Activated T-helper 1 cell treated with anti-CD3 and anti-CD28 coated beads, Interleukin-2, amount 50 U/mL, for 16 hours (primary cell): ENCODE measurements around the gene DNAH10.

Experiments used
- DNase-seq, 2 donors: peaks; one replicate each; pipeline ENCODE4 v3.0.0-alpha.2; 2020; ENCODE audit warnings: low read depth in 1 of 2, low spot score in 1 of 2

DNAH10 gene

DNA sequence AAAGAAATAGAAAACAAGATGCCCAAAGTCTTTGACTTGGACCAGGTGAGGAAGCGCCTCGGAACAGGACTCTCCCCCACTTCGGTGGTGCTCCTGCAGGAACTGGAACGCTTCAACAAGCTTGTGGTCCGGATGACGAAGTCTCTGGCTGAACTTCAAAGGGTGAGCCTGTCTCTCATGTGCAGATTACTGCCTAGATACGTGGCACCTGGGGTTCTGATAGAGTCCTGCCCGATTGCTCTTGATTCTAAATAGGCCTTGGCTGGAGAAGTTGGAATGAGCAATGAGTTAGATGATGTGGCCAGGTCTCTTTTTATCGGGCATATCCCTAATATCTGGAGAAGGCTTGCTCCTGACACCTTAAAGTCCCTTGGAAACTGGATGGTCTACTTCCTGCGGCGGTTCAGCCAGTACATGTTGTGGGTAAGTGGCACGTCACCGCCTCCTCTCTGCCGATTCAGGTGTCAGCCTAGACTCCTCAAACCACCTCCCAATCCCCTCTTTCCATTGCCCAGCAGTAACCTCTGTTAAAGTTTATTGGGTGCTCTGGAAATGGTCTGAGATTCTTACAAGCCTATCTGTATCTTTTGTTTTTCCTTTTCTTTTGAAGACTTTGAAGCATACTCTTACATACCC is 169.7 kb downstream of the DNAH10 start:
- peak in 1 of 2 donors; percentile 22 for DNase-seq

DNA sequence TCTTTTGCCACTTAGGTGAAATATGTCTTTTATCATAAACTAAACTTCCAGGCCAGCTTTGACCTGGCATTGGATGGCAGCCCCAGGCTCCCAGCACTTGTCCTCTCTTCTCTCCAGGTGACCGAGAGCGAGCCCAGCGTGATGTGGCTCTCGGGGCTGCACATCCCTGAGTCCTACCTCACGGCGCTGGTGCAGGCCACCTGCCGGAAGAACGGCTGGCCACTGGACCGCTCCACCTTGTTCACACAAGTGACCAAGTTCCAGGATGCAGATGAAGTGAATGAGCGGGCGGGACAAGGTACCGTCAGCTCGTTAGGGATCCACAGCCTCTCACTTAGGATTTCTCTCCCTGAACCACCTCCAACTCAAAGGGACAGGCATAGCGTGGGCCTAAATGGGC is 171.1 kb downstream of the DNAH10 start:
- no peak for DNase-seq

GRCh38 chr12:123934016-123934620 is 172.0 kb downstream of the DNAH10 start:
- DNase-seq: no peak

- no peak for DNase-seq
Observed at GRCh38 chr12:123934829-123935228, 172.7 kb downstream of the DNAH10 start.

DNA sequence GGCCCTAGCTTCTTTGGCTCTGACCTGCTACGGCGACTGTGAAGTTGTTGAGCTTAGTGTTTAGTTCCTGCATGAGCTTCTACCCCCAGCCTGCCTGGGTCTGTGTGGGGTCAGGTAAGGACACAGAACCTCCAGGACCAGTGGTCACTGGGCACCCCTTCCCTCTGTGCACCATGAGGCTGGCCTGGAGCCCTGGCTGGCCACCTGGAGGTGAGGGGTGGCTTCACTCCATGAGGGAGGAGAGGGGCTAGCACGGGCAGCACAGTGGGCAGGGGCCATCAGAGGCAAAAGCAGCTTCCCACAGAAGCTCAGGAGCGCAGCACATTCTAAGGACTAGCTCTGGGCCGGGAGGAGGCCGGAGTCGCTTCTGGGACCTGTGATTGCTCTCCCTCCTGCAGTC is 173.9 kb downstream of the DNAH10 start:
- DNase-seq: no peak

GRCh38 chr12:123936471-123936870 is 174.4 kb downstream of the DNAH10 start:
- DNase-seq: no peak

GRCh38 chr12:123936956-123937706 is 175.0 kb downstream of the DNAH10 start:
- no peak for DNase-seq

GRCh38 chr12:123937707-123938591 is 175.8 kb downstream of the DNAH10 start:
- peak in 1 of 2 donors; percentile 21 for DNase-seq

DNA sequence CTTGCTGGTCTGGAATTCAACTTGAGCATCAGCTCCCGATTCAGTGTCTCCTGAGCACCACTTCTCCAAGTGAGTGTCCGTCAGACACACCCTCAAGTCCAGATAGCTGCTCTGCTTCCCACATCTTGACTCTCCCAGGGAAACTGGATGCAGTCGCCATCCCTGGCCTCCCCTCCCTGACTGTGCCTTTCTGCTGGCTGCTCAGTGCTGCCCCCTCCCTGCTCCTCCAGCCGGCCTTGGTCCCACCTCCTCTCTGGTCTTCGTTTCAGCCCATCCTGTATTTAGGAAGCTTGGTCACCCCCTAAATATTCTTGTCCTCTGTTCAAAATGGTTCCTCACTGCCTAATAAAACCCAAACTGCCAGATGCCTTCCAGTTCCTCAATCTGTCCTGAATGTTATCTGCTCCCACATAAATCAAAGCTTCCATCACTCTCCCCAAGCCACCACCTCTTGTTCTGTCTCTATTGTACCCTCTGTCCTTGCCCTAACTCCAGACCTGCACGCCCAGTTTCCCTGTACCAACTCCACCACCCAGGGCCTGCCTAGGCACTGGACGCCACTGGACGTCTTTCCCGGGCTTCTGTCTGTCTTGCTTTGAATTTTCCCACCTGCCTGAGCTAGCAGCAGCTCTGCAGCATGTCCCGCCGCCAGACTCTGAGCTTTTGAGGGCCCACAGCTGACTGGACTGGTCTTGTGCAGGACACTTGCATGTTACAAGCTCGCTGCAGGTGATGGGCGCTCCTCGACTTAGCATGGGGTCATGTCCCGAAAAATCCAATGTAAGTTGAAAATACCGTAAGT is 176.8 kb downstream of the DNAH10 start:
- DNase-seq: no peak

- DNase-seq: no peak
Observed at GRCh38 chr12:123939716-123940626, 177.9 kb downstream of the DNAH10 start.

GRCh38 chr12:123940627-123940966 is 178.5 kb downstream of the DNAH10 start:
- no peak for DNase-seq

DNA sequence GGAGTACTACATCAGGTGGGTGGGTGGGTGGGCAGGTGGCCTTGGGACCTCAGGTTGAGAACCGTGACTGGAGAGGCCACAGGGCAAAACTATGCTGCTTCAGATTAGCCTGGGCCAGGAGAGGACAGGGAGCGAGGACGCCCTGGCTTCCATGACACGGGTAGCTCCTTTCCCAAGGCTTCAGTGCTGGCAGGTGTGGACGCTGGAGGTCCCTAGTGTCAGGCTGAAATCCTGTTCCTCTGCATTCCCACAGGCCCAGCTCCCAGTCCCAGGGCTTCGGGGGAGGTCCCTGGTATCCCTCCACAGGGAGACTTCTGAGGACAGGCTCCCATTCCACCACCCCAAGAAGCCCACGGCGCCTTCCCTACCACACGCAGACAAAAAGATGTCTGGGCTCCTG is 178.9 kb downstream of the DNAH10 start:
- DNase-seq: no peak

DNA sequence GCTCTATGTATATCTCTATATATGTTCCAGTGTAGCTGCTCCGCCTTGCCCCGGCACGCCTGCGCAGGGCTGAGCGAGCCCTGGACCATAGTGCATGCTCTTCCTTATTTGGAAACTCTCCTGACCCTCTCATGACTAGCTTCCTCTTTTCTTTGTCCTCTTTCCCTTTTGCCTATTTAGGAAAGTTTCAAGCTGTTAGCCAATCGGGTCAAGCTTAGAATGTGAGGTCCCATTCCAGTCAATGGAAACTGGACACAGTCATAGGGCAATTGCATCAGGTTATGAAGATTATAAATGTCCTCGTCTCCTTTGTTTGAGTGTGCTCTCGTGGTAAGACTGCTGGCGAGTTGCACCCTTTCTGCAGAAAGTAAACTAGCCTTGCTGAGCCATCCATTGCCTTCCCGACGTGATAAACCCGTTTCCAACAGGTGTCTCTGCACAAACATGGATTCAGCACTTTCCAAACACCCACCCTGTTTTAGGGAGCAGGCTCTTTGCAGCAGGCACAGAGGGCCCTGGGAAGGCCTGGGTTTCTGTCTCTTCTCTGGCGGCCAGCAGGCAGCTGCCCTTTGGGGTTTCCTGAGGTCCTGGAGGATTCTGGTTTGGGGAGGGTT is 179.6 kb downstream of the DNAH10 start:
- no peak for DNase-seq

DNA sequence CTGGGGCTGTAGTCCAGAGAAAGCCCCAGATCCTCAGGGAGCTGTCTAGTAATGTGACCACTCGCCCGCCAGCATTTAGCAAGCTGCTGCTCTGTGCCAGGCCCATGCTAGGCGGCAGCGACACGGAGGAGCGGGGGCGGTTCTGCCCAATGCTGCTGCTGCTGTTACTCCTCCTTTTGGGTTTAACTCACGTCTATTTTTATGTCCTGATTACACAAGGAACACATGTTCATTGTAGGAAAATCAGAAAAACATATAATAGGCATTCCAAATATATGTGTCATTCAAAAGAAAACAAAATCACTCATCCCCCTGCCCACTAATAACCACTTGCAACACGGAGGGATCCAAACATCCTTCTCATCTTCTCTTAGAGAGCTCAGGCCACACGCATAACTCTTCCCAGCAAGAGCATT is 180.1 kb downstream of the DNAH10 start:
- no peak for DNase-seq

DNA sequence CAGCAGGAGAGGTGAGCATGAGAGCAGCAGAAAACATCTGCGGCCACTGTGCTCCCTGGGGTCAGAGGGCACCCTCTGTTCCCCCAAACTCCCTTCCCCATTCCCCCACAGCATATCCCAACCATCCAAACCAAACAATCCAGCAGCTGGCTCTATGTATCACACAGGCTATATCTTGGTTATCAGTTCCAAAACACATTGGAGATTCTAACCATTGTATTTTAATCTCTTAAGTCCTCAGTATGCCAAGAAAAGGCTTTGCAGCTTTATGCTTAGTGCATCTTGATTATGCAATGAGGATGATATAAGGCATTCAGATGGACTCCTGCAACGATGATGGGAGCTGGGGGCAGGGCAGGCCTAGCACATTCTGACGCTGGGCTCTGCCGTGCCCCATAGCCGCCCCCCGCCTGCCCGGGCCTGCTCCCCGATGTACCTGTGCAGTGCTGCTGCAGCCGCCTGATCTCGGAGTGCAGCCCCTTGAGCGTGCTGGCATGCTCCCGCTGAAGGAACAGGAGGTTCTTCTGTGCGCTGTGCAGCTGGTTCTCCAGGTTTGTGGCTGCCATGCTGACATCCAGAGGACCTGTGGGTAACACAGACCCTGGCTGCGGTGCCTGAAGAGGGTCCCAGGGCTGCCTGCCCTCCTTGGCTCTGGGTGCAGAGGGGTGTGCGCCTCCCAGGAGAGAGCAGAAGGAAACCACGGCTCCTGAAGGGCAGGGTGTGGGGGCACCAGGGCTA is 181.0 kb downstream of the DNAH10 start:
- DNase-seq: no peak

GRCh38 chr12:123943816-123944215 is 181.7 kb downstream of the DNAH10 start:
- no peak for DNase-seq

DNA sequence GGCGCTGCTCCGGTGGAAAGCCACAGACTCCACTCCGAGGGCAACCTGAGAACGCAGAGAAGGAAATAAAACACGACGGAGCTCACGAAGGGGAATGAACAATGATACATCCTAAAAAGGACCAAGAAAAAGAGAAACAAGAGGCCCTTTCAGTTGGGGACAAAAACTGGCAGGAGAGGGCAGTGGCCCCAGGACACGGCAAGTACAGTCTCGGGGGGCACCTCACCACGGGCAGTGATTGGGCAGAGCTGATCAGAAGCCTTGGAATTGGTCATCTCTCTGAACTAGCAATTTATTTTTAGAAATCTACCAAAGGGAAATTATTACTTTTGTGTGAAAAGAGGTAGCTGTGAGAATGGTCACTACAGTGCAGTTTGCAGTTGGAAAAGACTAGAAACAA is 182.6 kb downstream of the DNAH10 start:
- DNase-seq: no peak

GRCh38 chr12:123945287-123946151 is 183.4 kb downstream of the DNAH10 start:
- DNase-seq: no peak
